ENCODE data around the gene RBM3. TPM values are rescaled to one million over a fixed set of nuclear protein-coding genes. Genes with fewer than 3 reads are reported as not detected.

The RBM3 gene
- total RNA-seq, 2 experiments from 2014 or later, result 149 to 188 TPM

GRCh38 chrX:48626401-48627298 is 52.4 kb downstream of the RBM3 start:
- POLR2A ChIA-PET, result interaction anchor here (0.7 kb wide), 1 partner anchor 40 kb away, joined by 3 read pairs; no protein-coding TSS in a partner anchor
- TF ChIP-seq EZH2phosphoT487 (IDR thresholded peaks at IDR 0.05; ENCODE audit: borderline replicate concordance, low read depth, low read length), result no peak
- no peak for TF ChIP-seq CTCF (conservative IDR thresholded peaks at IDR 0.05; ENCODE audit: low read length)
- Histone ChIP-seq H3K4me2 (ENCODE audit: low read length) (no peak overlapping the region), H2AFZ (ENCODE audit: low read length) (no peak overlapping the region), H4K20me1 (ENCODE audit: insufficient read depth, low read length) (no peaks in the 10 kb centered on the region), H3K36me3 (ENCODE audit: insufficient read depth, low read length) (no peaks in the 10 kb centered on the region), H3K9me3 (ENCODE audit: low read length) (no peaks in the 10 kb centered on the region), H3K4me3 (ENCODE audit: low read depth, low read length, poor library complexity, severe bottlenecking) (no peak overlapping the region), H3K27ac (ENCODE audit: low read depth, low read length, poor library complexity, severe bottlenecking) (no peak overlapping the region), H3K79me2 (ENCODE audit: insufficient read depth, low read depth, low read length) (no peaks in the 10 kb centered on the region), H3K9me2 (ENCODE audit: insufficient read depth, low read length) (no peaks in the 10 kb centered on the region), H3K4me1 (ENCODE audit: insufficient read depth, low read length, poor library complexity, severe bottlenecking) (peaks cover 2% of the 10 kb centered on the region)
- intact Hi-C loops (cut with micrococcal nuclease; ENCODE audit: unreplicated experiment), result no loop called here
- DNase-seq (ENCODE audit: low spot score), result no peak
- no TSS peak for BruUV-seq (replicated peaks)
- CTCF ChIA-PET (ENCODE audit: unreplicated experiment), result no interaction called here

Small RNAs within 50 kb of the gene (small RNA-seq; reads per million reads assigned to genes)
- gene MRPL32P1, result not detected

Other genes starting within 250 kb of the RBM3 start
- not detected in 2 replicates for gene SSX3, start 217.8 kb upstream of the RBM3 start, total RNA-seq (2014; rRNA removed; shearing (Covaris generic))
- gene SSX3, start 217.8 kb upstream of the RBM3 start, total RNA-seq (2022), result not detected in 2 replicates
- not detected in 2 replicates for gene SSX4, start 190.9 kb upstream of the RBM3 start, total RNA-seq (2014; rRNA removed; shearing (Covaris generic))
- gene SSX4, start 190.9 kb upstream of the RBM3 start, total RNA-seq (2022), result not detected in 2 replicates
- not detected in 2 replicates for gene SSX4B, start 162.5 kb upstream of the RBM3 start, total RNA-seq (2014; rRNA removed; shearing (Covaris generic))
- gene SSX4B, start 162.5 kb upstream of the RBM3 start, total RNA-seq (2022), result not detected in 2 replicates
- gene SLC38A5, start 104.2 kb upstream of the RBM3 start, total RNA-seq (2014; rRNA removed; shearing (Covaris generic)), result 38.6 and 42.2 TPM in 2 replicates
- gene SLC38A5, start 104.2 kb upstream of the RBM3 start, total RNA-seq (2022), result 39.9 and 45.6 TPM in 2 replicates
- 55.7 and 66.1 TPM in 2 replicates for gene FTSJ1, start 98.3 kb upstream of the RBM3 start, total RNA-seq (2014; rRNA removed; shearing (Covaris generic))
- 51.8 and 54.7 TPM in 2 replicates for gene FTSJ1, start 98.3 kb upstream of the RBM3 start, total RNA-seq (2022)
- gene PORCN, start 65.5 kb upstream of the RBM3 start, total RNA-seq (2014; rRNA removed; shearing (Covaris generic)), result 4.2 and 8.4 TPM in 2 replicates
- 9.9 and 11.3 TPM in 2 replicates for gene PORCN, start 65.5 kb upstream of the RBM3 start, total RNA-seq (2022)
- gene EBP, start 52.7 kb upstream of the RBM3 start, total RNA-seq (2014; rRNA removed; shearing (Covaris generic)), result 94.4 and 101 TPM in 2 replicates
- 110 and 126 TPM in 2 replicates for gene EBP, start 52.7 kb upstream of the RBM3 start, total RNA-seq (2022)
- 6.8 and 7.6 TPM in 2 replicates for gene TBC1D25, start 34.8 kb upstream of the RBM3 start, total RNA-seq (2014; rRNA removed; shearing (Covaris generic))
- 11.2 and 14.1 TPM in 2 replicates for gene TBC1D25, start 34.8 kb upstream of the RBM3 start, total RNA-seq (2022)
- gene WDR13, start 23.0 kb downstream of the RBM3 start, total RNA-seq (2014; rRNA removed; shearing (Covaris generic)), result 46.7 and 55.6 TPM in 2 replicates
- gene WDR13, start 23.0 kb downstream of the RBM3 start, total RNA-seq (2022), result 40.3 and 58.5 TPM in 2 replicates
- 43.9 and 44.8 TPM in 2 replicates for gene WAS, start 109.3 kb downstream of the RBM3 start, total RNA-seq (2014; rRNA removed; shearing (Covaris generic))
- gene WAS, start 109.3 kb downstream of the RBM3 start, total RNA-seq (2022), result 87.0 and 89.7 TPM in 2 replicates
- gene SUV39H1, start 122.2 kb downstream of the RBM3 start, total RNA-seq (2014; rRNA removed; shearing (Covaris generic)), result 21.1 and 27.0 TPM in 2 replicates
- 33.0 and 34.2 TPM in 2 replicates for gene SUV39H1, start 122.2 kb downstream of the RBM3 start, total RNA-seq (2022)
- not detected in 2 replicates for gene GLOD5, start 187.3 kb downstream of the RBM3 start, total RNA-seq (2014; rRNA removed; shearing (Covaris generic))
- not detected in 2 replicates for gene GLOD5, start 187.3 kb downstream of the RBM3 start, total RNA-seq (2022)
- gene GATA1, start 212.1 kb downstream of the RBM3 start, total RNA-seq (2014; rRNA removed; shearing (Covaris generic)), result not detected in 2 replicates
- not detected in 2 replicates for gene GATA1, start 212.1 kb downstream of the RBM3 start, total RNA-seq (2022)
- gene HDAC6, start 227.6 kb downstream of the RBM3 start, total RNA-seq (2014; rRNA removed; shearing (Covaris generic)), result 62.0 and 73.6 TPM in 2 replicates
- 108 and 121 TPM in 2 replicates for gene HDAC6, start 227.6 kb downstream of the RBM3 start, total RNA-seq (2022)